Prostate gland (tissue), 2 donors: ENCODE results near the gene NEDD4L. TPM values are rescaled to one million over a fixed set of nuclear protein-coding genes. Genes with fewer than 3 reads are reported as not detected.

Experiments
- DNase-seq: peaks from one replicate; pipeline ENCODE4 v3.0.0-alpha.2; 2019; ENCODE audit warnings: low spot score
- H3K27ac ChIP-seq, 2 donors: fragments of 200-600 bp; sonication (generic); 2 replicates each; pipeline ENCODE4 v1.5.1; 2017 to 2019
- H3K27me3 ChIP-seq: fragments of 200-600 bp; sonication (generic); replicated peaks from 2 replicates; pipeline ENCODE4 v1.5.1; 2019; ENCODE audit not compliant: insufficient read depth
- H3K36me3 ChIP-seq, 2 donors: fragments of 200-600 bp; sonication (generic); 1 replicate in 1 of 2; 2 replicates in 1 of 2; pipeline versions ENCODE4 v1.5.1 to v1.8.1; 2017 to 2019
- H3K4me1 ChIP-seq: fragments of 200-600 bp; sonication (generic); replicated peaks from 2 replicates; pipeline ENCODE4 v1.5.1; 2019
- H3K4me3 ChIP-seq, 2 donors: fragments of 200-600 bp; sonication (generic); 2 replicates each; pipeline ENCODE4 v1.5.1; 2017 to 2019
- H3K9me3 ChIP-seq: fragments of 200-600 bp; sonication (generic); 2 replicates; pipeline ENCODE4 v1.5.1; 2017
- CTCF ChIP-seq, 4 experiments: fragments of 200-600 bp in 2 of 4; fragments of 450-650 bp in 2 of 4; sonication (generic) in 2 of 4; IDR thresholded peaks; 1 replicate in 3 of 4; 2 replicates in 1 of 4; pipeline ENCODE4 v1.5.1; 2016 to 2019; ENCODE audit warnings: antibody characterized with exemption in 4 of 4, mild to moderate bottlenecking in 2 of 4, moderate library complexity in 2 of 4
- POLR2A ChIP-seq: fragments of 450-650 bp; IDR thresholded peaks from one replicate; pipeline ENCODE4 v1.6.1; 2016; ENCODE audit warnings: antibody characterized with exemption, mild to moderate bottlenecking
- POLR2AphosphoS5 ChIP-seq: sonication (generic); formaldehyde crosslinking; IDR thresholded peaks from one replicate; pipeline ENCODE4 v1.6.1; 2017; ENCODE audit warnings: antibody characterized with exemption
- WGBS: methylation state at CpG from one replicate; pipeline ENCODE4 v1.1.5; 2018; 5-methylcytosine and 5-hydroxymethylcytosine counted together
- intact Hi-C: fragments of 100-400 bp; cut with DNase I; formaldehyde crosslinking; loops from one replicate; pipeline ENCODE4 v1.14.2; 2022
- total RNA-seq, 2 donors: library from RNA; depleted of rRNA; stranded (reverse); fragments of >200 nt; gene quantifications; one replicate each; pipeline ENCODE4 v1.1.0, GENCODE V29; 2016

NEDD4L gene
- total RNA-seq, 2 donors from 2014 or later, result 280 to 420 TPM

GRCh38 chr18:58172031-58172430 lies 128.0 kb downstream of the NEDD4L start:
- DNase-seq, result no peak
- H3K4me3 ChIP-seq, result no peak overlapping the region
- H3K27ac ChIP-seq, result no peak overlapping the region
- TF ChIP-seq POLR2AphosphoS5 (no peak), POLR2A (no peak), CTCF (IDR thresholded peaks at IDR 0.05) (no peak)
- H3K36me3 ChIP-seq, result no peaks in the 10 kb centered on the region
- whole genome bisulfite sequencing, result 95% methylated on average over 6 of the region's 6 CpGs
- H3K27me3 ChIP-seq, result no peaks in the 10 kb centered on the region
- H3K4me1 ChIP-seq, result peaks cover 6% of the 10 kb centered on the region
- intact Hi-C loops, result no loop called here
- no peaks in the 10 kb centered on the region for H3K9me3 ChIP-seq

- TF ChIP-seq POLR2A (no peak), CTCF (IDR thresholded peaks at IDR 0.05) (no peak), POLR2AphosphoS5 (no peak)
- Histone ChIP-seq H3K4me1 (peaks cover 8% of the 10 kb centered on the region), H3K27ac (no peak overlapping the region), H3K36me3 (no peaks in the 10 kb centered on the region), H3K4me3 (no peak overlapping the region), H3K9me3 (no peaks in the 10 kb centered on the region), H3K27me3 (no peaks in the 10 kb centered on the region)
- DNase-seq, result no peak
- WGBS, result 90% methylated on average over 12 of the region's 12 CpGs
- intact Hi-C loops, result no loop called here
Measured at GRCh38 chr18:58174285-58174684, 130.3 kb downstream of the NEDD4L start.

DNA sequence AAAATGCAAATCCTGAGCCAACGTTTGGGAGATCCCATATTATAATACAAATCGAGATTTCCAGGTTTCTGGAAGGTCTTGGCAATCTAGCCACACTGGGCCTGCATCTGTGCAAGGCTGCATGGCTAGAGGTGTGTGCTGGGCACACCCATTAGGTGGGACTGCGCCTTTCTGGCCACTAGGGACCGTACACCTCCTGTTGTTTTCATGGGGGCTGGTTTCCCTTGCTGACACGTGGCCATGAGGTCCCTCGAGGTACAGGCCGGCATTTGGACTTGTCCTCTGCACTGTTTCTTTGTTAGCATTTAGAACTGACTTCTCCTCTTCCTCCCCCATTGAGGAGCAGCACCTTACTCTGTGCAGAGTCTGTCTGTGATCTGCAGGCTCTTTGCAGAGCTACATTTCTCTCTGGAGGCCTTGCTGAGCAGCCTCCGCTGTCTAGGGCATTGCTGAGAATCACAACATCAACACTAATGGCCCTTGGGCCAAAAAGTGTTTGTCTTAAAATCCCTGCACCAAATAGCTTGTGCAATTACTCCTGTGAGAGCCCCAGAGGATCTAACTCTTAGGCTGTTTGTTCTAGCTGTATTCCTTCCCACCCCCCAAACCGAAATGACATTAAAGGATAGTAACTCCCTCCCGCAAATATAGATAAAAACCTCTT lies 131.2 kb downstream of the NEDD4L start:
- intact Hi-C loops, result loop anchor here (5.0 kb wide), 2 partner anchors 133 to 293 kb away; partner anchors contain the start of gene NEDD4L
- 80% methylated on average over 10 of the region's 10 CpGs for WGBS
- no peak for DNase-seq
- Histone ChIP-seq H3K27me3 (no peaks in the 10 kb centered on the region), H3K27ac (no peak overlapping the region), H3K36me3 (no peaks in the 10 kb centered on the region), H3K9me3 (no peaks in the 10 kb centered on the region), H3K4me3 (no peak overlapping the region), H3K4me1 (peaks cover 11% of the 10 kb centered on the region)
- TF ChIP-seq POLR2A (no peak), CTCF (IDR thresholded peaks at IDR 0.05) (no peak)

- no peak for TF ChIP-seq POLR2AphosphoS5
- no peak for TF ChIP-seq CTCF (IDR thresholded peaks at IDR 0.05)
- TF ChIP-seq POLR2A, result no peak
- Histone ChIP-seq H3K27ac (no peak overlapping the region), H3K27me3 (no peaks in the 10 kb centered on the region), H3K36me3 (no peaks in the 10 kb centered on the region), H3K9me3 (no peaks in the 10 kb centered on the region), H3K4me3 (no peak overlapping the region), H3K4me1 (peaks cover 11% of the 10 kb centered on the region)
- no peak for DNase-seq
- intact Hi-C loops, result loop anchor here (5.0 kb wide), 2 partner anchors 133 to 293 kb away; partner anchors contain the start of gene NEDD4L
- 79% methylated on average over 5 of the region's 5 CpGs for WGBS
Measured at GRCh38 chr18:58175786-58176176, 131.8 kb downstream of the NEDD4L start.
